ENCODE data around the gene PNPLA7.
"Not testable (repeated sequence)": the region's sequence is repeated elsewhere in the genome, so short reads cannot be mapped to it uniquely, and the experiment has no call there.

Gene PNPLA7

DNA sequence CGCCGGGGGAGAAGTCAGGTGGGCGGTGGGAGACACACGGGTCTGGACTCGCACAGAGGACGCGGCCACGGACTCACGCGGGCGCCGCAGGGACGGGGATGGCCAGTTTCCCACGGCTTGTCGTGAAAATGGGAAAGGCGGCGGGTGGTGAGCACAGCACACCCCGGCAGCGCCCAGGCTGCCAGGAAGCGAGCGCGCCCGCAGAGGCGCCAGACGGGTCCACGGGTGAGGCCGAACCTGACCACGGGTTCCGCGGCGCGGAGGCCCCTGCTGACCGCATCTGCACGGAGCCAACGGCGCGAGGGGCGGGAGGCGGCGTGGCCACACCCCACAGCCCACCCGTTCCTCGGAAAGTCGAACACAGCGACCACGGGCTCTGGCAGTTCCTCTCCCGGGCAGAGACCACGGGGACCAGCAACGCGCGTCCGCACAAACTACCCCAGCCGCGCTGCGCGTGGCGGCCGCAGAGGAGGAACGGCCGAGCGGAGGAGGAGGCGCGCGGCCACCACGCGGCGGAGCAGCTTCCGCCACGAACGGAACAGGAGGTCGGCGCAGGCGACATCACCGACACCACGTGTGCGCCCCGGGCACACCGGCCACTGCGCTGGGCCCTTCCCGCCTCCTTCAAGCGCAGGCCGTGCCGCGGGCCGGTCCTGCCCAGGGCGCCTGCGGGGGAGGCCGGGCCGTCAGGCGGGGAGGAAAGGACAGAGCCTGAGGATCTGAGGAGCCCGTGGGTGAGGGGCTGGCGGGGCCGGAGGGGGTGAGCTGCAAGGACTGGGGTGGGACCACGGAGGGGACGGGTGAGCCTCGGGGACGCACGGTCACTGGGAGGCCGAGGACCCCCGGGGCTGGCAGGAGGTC lies 132.8 kb downstream of the PNPLA7 start:
- no peak for DNase-seq (ENCODE audit: low read depth)

DNA sequence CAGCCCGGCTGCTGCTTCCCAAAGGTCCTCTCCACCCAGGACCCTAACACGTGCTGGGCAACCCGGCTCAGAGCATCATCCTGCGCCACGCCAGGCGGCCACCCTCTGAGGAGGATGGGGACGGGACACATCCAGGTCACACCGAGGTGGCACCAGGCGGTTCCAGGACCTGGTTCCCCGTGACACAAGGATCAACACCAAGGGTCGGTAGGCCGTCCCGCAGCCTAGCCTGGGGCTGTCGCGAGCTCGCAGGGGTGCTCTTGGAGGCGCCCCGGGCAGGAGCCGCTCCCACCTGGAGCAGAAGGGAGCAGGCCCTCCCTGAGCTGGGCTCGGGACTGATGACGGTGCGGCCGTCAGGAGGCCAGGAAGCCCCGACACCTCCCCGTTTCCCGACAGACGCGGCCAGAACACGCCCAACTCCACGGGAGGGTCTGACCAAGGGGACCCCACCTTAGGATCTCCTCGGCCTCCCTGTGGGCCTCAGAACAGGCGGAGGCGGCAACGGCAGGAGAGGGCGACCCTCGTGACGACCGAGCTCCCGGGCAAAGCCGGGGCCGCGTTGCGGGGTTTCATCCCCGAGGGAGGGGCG lies 133.5 kb downstream of the PNPLA7 start:
- DNase-seq (ENCODE audit: low read depth), result no peak

DNA sequence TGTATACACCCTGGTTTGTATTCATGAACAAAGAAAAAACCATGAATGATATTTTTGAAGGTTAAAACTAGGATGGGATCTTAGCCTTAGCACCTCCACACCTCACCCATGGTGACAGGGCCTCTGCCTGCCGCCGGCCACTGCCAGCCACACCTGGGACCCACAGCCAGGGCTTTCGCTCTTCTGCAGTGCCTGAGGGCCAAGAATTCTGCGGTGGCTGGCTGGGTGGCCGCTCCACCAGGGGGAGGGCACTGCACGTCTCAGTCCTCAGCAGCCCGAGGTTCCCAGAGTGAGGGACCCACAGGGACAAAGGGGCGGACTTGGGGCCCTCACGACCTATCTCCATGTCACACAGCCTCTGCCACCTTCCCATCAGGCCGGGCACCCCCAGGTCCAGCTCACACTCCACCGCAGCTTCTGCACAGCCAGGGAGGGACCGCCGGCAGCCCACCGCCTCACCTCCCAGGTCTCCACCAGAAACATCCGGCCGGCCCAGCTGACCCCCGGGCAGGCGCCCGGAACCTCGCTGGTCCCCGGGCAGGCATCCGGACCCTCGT lies 134.1 kb downstream of the PNPLA7 start:
- DNase-seq (ENCODE audit: low read depth), result no peak

DNA sequence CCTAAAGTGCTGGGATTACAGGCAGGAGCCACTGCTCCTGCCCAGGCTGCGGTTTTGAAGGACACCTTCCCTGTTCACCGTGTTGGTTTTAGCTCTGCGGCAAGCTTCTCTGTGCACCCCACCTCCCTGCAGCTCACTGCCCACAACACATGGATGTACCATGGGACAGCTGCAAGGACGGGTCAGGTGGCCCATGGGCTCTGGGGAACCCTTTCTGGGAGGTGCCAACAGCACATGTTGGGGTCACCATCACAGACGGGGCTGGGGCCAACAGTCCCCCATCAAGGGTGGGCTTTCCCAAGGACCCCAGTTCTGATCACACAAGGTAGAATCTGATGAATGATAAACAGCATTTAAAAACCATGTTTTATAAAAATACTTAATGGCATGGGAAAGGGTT lies 134.8 kb downstream of the PNPLA7 start:
- no peak for DNase-seq (ENCODE audit: low read depth)

DNA sequence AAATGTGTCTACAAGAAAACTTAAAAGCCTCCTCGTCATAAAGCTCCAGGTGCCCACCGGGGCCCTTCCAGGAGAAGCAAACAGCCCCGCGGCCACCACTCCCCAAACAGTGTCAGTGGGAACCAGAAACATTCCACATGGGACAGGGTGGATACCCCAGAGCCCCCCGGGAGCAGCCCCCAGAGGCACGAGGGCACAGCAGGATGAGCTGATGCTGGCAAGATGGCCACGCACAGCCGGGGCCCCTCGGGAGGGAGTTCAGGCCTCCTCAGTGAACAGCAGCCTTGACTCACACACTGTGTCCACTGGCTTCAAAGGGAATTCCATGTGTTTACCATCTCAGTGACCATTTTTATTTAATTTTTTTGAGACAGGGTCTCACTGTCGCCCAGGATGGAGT lies 137.8 kb downstream of the PNPLA7 start:
- no peak for DNase-seq (ENCODE audit: low read depth)

DNA sequence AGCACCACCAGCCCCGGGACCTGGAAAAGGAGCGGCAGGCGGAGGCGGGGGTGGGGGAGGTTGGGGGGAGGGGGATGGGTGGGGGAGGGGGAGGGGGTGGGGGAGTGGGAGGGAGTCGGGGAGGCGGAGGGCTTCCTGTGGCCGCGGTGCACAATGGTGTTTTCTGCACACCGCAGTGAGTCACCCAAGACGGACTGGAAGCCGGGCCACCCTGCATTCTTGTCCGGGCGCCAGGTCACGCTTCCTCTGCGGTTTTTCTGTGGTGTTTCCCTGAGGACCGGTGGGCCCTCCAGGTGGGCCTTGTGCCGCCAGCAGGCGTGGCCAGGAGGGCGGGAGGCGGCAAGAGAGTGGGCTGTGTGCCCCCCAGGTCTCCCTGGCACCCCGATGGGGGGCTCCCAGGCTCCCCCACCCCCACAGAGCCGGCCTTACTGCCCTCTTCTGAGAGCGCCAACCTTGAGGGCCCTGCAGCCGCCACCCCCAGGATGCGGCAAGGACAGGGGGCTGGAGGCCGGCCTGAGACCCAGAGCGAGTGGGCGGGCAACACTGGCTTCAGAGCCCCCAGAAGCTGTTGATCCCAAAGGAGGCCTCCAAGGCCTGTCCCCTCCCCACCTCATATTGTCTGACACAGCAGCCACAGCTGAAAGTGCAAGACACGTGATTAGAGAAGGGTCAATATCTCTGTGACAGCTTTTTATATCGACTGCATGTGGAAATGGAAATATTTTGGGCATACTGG lies 138.4 kb downstream of the PNPLA7 start:
- peak; percentile 68 for DNase-seq (ENCODE audit: low read depth)

DNA sequence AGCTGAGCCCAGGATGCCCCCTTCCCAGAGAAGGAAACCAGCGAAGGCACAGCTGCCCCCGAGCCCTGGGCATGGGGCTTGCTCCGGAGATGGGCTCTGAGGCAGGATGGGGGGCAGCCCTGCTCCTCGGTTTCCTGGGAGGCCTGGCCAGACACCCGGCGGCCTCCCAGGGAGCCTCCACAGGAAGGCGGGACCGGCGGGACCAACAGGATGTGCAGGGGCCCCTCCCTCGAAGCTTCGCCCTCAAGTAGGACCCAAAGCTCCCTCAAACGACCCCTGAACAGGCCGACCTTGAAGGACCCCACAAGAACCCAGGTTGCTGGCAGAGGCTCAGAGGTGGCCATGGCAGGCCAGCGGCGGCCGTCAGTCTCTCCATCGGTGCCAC lies 138.9 kb downstream of the PNPLA7 start:
- DNase-seq (ENCODE audit: low read depth), result no peak

DNA sequence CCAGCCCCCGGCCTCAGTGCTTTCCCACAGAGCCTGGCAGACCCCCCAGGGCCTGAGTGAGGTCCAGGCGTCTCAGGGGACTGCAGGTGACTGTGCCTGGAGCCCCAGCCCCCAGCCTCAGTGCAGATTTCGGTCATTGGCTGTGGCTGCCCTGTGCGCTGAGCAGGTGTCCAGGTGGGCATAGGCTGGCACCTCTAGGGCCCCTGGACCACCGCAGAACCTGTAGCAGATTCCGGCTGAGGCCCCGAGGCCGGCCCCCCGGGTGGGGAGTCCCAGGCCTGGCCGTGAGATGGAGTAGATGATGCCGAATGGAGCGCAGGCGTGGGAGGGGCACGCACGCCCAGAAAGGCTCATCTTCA lies 139.3 kb downstream of the PNPLA7 start:
- DNase-seq (ENCODE audit: low read depth), result no peak

DNA sequence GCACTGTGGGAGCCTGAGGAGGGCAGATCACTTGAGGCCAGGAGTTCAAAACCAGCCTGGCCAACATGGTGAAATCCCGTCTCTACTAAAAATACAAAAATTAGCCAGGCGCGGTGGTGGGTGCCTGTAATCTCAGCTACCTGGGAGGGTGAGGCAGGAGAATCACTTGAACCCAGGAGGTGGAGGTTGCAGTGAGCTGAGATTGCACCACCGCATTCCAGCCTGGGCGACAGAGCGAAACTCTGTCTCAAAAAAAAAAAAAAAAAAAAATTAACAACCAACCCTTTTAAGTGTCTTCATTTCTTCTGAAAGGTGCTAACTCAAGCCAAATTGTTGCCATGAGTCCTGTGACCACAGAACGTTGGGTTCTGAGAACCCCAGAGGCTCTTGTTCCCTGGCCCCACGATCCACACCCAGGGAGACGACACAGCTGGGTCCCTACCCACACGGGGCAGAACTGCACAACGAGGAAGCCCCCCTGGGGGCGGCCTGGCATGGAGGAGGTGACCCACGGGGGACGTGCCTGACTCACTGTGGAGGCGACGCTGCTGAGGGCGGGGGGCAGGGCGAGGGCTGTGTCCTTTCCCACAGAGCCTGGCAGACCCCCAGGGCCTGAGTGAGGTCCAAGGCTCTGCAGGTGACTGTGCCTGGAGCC lies 139.8 kb downstream of the PNPLA7 start:
- not testable (repeated sequence) for DNase-seq (ENCODE audit: low read depth)
